CD4-positive, alpha-beta T cell treated with Interleukin-17A for 1 hour (primary cell): ENCODE results near the gene ZNF385D.
"Not testable (repeated sequence)": the region's sequence is repeated elsewhere in the genome, so short reads cannot be mapped to it uniquely, and the experiment has no call there.

ENCODE experiments used
- DNase-seq: peaks from one replicate; pipeline ENCODE4 v3.0.0-alpha.2; 2020

The ZNF385D gene

DNA sequence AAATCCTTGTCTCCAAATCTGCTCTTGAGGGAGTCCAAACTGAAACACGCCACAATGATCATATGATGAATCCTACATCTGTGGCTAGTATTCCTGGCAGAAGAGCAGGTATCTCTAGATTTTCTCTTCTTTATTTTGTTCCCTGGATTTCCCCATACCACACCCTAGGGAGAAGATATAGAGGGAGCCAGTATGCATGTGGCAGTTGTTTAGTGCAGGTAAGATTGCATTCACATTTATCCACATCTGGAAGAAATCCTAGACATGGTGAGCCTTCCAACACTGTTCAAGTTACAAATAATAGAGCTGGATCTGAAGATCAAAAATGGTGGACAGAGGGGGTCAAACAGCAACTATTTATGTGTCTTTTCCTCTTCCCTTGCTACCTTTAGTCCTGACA lies 316.7 kb downstream of the ZNF385D start:
- no peak for DNase-seq

DNA sequence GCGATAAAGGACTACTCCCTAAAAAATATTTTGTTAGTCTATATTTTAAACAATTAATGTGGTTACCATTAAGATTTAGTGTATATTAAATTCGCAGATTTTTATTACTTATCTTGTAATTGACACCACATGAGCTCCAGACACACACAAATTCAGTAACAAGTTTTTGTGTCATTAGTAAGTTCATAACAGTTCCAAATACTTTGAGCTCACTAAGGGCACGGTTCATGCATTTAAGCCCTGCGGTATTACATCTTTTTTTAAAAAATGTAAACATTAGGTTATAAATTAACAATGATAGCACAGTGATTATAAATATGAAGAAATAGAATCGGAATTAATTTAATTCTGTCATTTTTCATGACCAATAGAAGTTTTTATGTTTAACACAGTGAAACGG lies 317.3 kb downstream of the ZNF385D start:
- DNase-seq = no peak

DNA sequence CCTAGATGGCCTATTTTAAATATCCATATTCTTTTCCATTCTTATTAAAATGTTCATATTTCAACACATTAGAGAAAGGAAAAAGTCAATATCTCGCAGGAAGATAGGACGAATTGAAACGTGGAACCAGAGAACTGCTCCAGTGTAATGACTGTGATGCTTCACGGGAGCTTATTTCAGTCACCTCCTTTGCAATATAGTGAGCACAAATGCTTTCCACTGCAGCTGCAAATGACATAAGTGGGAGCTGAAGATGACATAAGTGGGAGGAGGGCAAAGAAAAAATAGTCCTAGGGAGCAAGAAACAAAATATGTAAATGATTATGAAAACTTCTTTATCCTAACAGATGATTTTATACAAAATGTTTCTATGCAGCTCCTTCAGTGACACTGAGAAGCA lies 324.1 kb downstream of the ZNF385D start:
- no peak for DNase-seq

DNA sequence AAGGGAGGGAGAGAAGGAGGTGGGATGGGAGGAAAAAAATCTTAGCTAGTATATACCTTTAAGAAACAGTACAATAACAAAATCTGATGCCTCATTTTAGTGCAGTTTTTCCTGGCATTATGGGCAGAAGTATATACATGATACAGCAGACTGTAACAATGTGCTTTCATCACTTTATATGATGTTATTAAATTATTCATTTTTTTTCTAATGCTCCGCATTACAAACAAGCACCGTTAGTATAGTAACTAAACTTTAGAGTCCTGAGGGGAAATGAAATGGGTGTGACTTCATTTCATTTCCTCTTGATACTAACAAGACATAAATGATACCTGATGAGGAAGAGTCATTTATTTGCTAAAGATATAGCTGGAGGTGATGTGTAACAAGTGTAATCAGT lies 325.3 kb downstream of the ZNF385D start:
- DNase-seq = no peak

DNA sequence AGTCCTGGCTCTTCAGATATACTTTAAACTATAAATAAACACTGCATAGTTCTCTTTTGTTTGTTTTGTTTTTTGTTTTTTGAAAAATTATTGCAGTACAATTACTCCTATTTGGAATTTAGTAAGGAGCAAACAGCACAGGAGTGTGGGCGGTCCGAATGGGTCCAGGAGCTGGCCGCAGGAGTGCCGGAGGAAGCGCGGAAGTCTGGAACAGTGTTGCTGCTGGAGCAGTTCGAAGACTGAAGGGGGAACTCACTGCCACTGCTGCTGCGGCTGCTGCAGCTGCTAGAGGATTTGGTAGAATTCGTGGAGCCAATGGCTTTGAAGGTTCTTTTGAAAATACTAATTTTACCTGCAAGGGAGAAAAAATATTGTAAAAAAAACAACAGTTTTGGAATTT lies 329.9 kb downstream of the ZNF385D start:
- no peak for DNase-seq

DNA sequence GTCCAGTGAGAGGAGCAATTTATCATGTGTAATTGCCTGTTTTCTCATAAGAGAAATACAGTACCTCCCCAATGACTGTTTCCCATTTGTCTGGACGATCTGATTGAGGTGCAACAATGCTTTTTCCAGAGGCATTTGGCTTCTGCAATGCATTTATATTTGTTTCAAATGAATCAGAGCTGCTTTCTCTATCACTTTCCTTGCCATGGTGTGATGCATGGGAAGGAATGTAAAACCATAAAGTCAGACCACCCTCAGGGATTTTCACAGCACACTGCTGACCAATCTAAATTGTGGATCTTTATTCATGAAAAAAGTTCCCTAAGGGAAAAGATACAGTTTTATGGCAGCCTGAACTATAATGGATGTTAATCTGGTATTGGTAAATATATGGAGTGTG lies 333.0 kb downstream of the ZNF385D start:
- DNase-seq = no peak

DNA sequence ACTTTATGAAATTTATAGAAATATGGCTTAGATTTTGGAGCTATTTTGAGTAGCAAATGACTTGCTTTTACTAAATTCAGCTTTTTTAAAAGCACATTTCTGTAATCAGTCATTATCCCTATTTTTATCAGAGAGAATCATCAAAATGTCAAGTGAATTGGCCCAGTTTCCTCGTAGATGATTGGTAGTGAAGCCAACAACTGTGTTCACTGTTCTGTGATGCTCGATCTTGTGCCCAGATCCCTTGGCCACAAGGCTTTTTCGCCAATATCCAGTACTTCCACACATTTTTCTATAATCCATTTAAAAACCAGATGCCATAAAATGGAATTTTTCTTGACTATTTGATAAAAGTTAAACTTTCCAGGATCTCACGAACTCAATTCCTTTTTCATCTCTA lies 336.5 kb downstream of the ZNF385D start:
- no peak for DNase-seq

DNA sequence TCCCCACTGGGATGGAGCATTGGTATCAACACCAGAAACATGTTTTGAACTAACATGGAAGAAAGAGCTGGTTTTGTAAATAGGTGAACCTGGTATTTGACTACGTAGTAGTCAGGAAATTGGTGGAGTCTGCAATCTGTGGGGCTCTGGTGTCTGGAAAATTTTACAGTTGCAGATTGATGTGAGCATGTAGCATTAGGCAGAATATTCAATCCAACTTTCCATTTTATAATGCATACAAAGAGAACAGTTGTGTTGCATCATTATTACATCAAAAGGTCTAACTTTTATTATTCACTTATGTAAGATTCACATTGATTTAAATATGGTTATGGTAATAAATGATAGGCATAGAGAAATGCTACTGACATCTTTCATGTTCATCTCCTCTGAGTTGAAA lies 340.0 kb downstream of the ZNF385D start:
- no peak for DNase-seq

DNA sequence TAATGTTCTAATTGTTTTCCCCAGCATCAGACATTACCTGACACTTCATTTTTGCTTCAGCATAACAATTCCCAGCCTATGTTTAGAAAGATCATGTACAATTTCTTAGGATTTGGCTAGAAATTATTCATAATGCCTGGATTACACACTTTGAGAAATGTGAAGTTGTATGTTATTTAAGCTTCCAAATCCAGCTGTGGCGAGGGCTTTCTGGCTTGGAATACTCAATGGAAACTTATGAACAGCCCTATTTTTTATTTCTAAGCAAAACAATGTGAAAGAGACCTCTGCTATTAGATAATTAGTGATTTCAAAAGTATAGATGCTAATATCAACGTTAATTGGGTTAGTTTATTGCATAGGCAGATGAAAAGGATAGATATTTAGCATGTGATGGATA lies 341.6 kb downstream of the ZNF385D start:
- no peak for DNase-seq

DNA sequence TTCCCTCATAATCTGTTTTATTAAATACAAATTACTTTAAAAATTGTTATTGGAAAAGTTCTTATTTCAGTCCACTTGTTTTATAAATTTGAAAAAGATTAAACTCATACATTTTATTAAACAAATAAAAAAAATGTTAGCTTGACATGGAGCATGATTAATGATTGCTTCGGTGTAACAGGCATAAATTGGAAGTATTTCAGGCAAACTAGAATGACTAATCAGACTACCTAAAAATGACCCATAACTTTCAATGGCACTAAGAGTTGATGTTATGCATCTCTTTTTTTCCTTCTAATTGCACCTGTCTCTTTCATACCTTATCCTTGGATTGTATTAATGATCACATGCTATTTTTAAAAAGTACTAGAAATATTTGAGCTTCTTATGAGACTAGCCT lies 343.3 kb downstream of the ZNF385D start:
- no peak for DNase-seq

DNA sequence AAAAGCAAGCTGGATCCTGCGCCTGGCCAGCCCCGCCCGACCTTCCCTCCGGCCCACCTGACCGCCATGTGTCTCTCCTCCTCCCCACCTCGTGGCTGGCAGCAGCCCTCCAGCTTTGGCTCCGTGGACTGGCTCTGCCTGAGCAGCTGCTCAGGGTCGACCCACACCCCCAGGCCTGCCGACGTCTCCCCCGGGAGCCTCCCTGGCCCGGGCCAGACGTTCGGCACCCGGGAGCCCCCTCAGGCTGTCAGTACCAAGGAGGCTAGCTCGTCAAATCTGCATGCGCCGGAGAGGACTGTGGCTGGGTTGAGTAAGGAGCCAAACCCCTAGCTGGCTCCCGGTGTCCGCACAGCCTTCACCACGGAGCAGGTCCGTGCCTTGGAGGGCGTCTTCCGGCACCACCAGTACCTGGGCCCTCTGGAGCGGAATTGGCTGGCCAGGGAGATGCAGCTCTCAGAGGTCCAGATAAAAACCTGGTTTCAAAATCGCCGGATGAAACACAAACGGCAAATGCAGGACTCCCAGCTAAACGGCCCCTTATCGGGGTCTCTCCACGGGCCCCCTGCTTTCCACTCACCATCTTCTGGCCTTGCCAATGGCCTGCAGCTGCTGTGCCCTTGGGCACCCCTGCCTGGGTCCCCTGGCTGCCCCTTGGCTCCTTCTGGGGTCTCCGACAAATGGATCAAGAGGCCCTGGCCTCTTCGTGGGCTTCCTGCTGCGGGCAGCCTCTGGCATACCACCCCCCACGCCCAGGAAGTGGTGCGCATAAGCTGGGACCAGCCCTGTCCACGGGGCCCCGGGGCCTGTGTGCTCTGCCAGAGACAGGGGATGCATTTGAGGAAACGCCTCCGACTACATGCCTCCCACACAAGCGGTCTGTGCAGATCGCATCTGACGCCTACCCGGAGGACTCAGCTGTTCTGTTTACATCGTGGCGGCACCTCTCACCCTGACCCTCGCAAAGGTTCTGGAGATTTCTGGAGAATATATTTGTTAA lies 345.0 kb downstream of the ZNF385D start:
- DNase-seq = no peak

DNA sequence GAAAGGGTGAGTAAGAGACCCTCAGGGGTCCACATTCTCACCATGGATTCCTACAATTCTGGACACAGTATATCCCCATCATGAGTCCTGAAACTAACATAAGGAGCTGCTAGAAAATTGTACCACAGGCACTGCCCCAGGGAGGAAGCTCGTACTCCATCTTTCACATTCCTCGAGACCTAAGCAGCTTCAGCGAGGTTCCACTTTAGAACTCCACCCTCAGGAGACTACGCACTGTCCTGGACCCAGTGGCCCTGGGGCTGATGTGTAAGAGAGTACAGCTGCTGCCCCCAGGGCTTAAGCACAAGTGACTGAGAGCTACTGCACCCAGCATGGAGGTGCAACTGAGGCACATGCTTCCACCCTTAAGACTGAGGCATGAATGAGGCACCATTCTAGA lies 352.5 kb downstream of the ZNF385D start:
- no peak for DNase-seq

DNA sequence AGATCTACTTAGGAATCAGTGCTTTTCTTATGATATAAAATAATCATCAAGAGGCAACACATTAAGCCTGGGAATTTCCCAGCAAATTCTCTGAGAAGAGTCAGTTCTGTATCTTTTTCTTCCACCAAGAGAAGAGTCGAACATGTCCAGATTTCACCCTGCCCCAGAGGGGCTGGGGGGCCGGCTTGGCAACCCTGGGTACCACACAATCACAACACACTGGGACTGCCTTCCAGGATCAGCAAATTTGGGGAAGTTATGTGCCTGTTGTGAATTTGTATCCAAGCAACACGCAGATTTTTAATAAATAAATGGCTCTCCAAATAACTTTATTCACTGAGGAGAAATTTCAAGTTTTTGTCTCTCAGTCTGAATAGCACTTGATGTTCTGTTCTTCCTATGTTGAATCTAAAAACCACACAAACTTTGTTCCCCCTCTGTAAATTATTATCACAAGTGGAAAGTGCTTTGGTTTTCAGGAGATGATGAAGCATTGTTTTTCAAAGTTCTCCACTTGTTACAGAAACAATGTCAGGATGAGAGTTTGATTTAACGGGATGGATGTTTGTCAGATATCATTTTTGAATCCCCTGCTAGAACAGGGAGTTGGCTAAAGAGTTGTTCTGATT lies 357.2 kb downstream of the ZNF385D start:
- DNase-seq = no peak

DNA sequence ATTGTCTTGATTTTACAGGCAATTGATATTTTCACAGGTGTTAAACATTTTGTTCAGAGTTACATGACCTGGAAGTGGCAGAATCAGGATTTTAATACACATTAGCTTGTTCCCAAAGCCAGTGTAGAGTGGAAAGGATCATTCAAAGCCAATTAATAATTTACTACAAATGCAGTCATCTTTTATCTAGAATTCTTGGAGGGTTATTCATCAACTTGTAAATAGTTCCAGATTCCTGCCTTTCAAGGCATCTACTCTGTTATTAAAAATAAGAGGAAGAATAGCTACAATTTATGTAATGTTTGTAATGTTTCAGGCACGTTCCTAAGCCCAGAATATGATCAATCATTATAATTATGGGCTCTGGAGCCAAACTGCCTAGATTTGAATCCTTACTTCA lies 358.5 kb downstream of the ZNF385D start:
- no peak for DNase-seq

DNA sequence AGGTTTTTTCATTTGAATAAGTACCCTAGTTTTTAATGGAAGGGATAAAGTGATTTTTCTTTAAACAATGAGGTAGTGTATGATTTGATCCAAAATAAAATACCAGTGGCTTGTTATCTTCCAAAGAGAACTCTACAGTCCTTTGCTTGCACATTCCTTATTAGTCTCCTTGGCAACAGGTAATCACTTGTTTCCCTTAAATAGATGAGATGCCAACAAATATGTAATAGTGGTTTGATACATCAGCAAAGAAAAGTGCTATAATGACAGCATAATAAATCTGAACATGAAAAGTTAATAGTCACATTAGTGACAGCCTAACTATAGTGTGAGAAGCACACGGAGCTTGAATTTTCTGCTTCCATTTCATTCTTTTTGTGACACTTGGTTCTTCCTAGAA lies 360.2 kb downstream of the ZNF385D start:
- DNase-seq = no peak

DNA sequence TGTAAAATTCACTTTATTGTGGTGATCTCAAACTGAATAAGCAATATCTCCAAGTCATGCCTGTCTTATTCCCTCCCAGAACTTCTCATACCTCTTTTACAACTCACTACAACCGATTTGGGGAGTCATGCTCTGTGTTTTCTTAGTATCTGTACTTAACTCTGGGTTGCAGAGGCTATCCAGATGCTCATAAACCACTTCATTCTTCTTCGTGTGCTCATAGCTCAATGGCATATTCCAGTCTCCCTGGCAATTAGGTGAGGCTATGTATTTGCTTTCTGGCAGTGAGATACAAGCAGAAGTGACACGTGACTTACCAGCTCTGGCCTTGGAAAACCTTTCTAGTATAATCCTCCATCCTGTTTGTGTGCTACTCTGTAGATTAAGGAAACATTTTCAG lies 360.9 kb downstream of the ZNF385D start:
- no peak for DNase-seq

DNA sequence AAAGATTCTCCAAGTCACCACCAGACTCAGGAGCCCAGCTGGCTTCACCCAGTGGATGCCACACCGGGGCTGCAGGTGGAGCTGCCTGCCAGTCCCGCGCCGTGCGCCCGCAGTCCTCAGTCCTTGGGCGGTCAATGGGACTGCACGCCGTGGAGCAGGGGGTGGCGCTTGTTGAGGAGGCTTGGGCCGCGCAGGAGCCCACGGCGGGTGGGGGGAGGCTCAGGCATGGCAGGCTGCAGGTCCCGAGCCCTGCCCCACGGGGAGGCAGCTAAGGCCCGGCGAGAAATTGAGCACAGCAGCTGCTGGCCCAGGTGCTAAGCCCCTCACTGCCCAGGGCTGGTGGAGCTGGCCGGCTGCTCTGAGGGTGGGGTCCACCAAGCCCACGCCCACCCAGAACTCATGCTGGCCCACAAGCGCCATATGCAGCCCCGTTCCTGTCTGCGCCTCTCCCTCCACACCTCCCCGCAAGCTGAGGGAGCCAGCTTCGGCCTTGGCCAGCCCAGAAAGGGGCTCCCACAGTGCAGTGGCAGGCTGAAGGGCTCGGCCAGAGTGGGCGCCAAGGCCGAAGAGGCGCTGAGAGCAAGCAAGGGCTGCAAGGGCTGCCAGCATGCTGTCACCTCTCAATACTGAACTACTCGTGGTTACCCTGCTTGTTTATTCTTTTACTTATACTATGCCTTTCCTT lies 363.7 kb downstream of the ZNF385D start:
- DNase-seq = not testable (repeated sequence)

DNA sequence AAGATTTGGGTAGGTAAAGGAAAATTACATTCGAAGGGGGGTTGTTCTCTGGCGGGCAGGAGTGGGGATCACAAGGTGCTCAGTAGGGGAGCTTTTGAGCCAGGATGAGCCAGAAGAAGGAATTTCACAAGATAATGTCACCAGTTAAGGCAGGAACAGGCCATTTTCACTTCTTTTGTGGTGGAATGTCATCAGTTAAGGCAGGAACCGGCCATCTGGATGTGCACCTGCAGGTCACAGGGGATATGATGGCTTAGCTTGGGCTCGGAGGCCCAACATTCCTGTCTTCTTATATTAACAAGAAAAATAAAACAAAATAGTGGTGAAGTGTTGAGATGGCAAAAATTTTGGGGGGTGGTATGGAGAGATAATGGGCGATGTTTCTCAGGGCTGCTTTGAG lies 373.0 kb downstream of the ZNF385D start:
- DNase-seq = not testable (repeated sequence)

DNA sequence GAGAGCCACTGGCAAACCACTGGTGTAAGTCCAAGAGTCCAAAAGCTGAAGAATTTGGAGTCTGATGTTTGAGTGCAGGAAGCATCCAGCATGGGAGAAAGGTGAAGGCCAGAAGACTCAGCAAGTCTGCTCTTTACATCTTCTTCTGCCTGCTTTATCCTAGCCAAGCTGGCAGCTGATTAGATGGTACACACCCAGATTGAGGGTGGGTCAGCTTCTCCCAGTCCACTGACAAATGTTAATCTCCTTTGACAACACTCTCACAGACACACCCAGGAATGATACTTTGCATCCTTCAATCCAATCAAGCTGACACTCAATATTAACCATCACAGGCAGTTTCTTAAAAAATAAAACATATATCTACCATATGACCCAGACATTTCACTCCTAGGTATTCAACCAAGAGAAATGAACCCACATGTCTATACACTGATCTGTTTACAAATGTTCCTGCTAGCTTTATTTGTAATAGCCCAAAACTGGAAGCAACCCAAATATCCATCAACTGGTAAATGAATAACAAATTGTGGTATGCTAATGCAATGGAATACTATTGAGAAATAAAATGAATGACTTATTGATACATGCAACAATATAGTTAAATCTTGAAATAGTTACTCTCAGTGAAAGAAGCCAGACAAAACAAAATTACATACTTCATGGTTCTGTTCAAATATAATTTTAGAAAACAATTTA lies 373.8 kb downstream of the ZNF385D start:
- DNase-seq = no peak

DNA sequence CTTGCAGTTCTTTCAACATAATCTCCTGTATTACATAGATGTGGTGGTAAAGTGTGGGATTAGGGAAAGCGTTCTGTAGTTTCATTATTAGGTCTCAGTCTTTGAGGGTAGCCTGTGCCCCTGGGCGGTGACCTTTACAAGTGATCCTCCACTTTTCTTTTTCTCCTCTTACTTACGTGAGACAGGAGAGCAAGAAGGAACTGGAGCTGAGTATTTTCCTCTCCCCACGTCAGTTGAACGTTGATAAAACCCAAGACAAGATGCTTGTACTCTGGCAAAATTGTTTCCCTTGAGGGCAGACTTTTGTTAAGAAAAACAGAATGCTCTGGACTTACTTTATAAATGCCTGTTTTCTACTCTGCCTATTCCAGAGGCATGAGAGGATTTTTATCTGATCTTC lies 378.7 kb downstream of the ZNF385D start:
- DNase-seq = no peak
